GM13977 (cell line): ENCODE measurements around the gene CACNA2D3.

Source experiments
- DNase-seq: peaks from one replicate; pipeline ENCODE4 v3.0.0; 2012; ENCODE audit warnings: low spot score
- in situ Hi-C: fragments of 300-500 bp; cut with MboI; formaldehyde crosslinking; loops from one replicate; pipeline ENCODE4 v1.12.0; 2022; ENCODE audit warnings: low sequenced_read_pairs, low pct_unique_long_range_greater_than_20kb, mixed read lengths, inconsistent platforms; ENCODE audit not compliant: unreplicated experiment
- TF ChIP-seq, protein P1 (sequence below): IDR thresholded peaks from 2 replicates; pipeline ENCODE4 v1.5.1; 2012; ENCODE audit warnings: mild to moderate bottlenecking, control low read depth; ENCODE audit not compliant: insufficient read depth; ENCODE audit errors: extremely low read depth, missing control alignments

The CACNA2D3 gene

DNA sequence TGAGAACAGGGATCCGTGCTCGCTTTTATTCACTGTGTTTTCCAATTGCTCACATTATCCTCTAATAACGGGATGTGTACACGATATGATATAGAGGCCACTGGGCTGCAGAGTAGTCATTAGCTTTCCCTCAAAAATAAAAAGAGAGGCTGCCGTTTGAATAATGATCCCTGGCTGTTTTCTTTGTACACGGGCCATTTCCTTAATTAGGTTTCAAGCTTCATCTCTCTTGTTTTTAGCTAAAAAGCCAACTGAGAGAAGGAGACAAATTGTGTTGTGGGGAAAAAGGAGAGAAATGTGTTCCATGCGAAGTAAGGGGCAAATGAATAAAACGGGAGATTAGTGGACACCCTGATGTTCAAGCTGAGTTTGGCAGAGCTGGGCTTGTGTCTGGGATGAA is 174.2 kb downstream of the CACNA2D3 start:
- TF ChIP-seq, protein P1, sequence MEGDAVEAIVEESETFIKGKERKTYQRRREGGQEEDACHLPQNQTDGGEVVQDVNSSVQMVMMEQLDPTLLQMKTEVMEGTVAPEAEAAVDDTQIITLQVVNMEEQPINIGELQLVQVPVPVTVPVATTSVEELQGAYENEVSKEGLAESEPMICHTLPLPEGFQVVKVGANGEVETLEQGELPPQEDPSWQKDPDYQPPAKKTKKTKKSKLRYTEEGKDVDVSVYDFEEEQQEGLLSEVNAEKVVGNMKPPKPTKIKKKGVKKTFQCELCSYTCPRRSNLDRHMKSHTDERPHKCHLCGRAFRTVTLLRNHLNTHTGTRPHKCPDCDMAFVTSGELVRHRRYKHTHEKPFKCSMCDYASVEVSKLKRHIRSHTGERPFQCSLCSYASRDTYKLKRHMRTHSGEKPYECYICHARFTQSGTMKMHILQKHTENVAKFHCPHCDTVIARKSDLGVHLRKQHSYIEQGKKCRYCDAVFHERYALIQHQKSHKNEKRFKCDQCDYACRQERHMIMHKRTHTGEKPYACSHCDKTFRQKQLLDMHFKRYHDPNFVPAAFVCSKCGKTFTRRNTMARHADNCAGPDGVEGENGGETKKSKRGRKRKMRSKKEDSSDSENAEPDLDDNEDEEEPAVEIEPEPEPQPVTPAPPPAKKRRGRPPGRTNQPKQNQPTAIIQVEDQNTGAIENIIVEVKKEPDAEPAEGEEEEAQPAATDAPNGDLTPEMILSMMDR: no peak
- in situ Hi-C loops: no loop called here
- DNase-seq: no peak

- DNase-seq: no peak
- in situ Hi-C loops: no loop called here
- TF ChIP-seq, protein P1: no peak
Measured at GRCh38 chr3:54299169-54299935, 177.0 kb downstream of the CACNA2D3 start.

- DNase-seq: no peak
- in situ Hi-C loops: no loop called here
- TF ChIP-seq, protein P1: no peak
Measured at GRCh38 chr3:54303517-54304375, 181.4 kb downstream of the CACNA2D3 start.

DNA sequence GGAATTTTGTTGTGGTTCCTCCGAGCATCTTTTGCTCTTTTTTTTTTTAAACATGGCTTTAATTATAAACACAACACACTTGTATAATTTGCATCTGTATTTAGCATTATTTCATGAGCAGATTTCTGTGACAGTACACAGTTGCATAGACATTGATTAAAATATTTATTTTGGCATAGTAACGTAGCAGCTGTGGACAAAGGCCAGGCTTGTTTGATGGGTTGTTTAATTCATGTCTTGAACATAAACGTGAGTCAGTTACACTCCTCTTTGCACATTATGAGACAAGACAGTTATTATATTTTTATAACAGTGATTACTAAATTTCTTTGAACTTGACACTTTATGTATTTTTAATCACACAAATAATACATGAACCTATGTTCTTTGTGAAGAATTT is 182.5 kb downstream of the CACNA2D3 start:
- TF ChIP-seq, protein P1: no peak
- in situ Hi-C loops: no loop called here
- no peak for DNase-seq

- TF ChIP-seq, protein P1: no peak
- no peak for DNase-seq
- in situ Hi-C loops: no loop called here
Measured at GRCh38 chr3:54305409-54306099, 183.2 kb downstream of the CACNA2D3 start.

- no peak for DNase-seq
- TF ChIP-seq, protein P1: no peak
- in situ Hi-C loops: no loop called here
Measured at GRCh38 chr3:54307566-54308180, 185.3 kb downstream of the CACNA2D3 start.
